GM12891 (cell line): Measurements from ENCODE around the gene BATF3.
A peak's percentile ranks its signal among the peaks of the same experiment; 100 is the strongest.
"Not testable (repeated sequence)": the region's sequence is repeated elsewhere in the genome, so short reads cannot be mapped to it uniquely, and the experiment has no call there.

Source experiments
- DNase-seq: peaks from one replicate; pipeline ENCODE4 v3.0.0; 2011; ENCODE audit warnings: low spot score; ENCODE audit not compliant: insufficient read length
- FAIRE-seq: peaks from 2 replicates; lab custom pipeline; 2011; peaks lifted over from hg19 to GRCh38; lab: Jason Lieb, UNC
- PAX5 ChIP-seq: IDR thresholded peaks from 2 replicates; pipeline ENCODE4 v1.6.1; 2011; ENCODE audit warnings: low read length, moderate library complexity, mild to moderate bottlenecking; ENCODE audit not compliant: insufficient read depth, severe bottlenecking
- POLR2A ChIP-seq: IDR thresholded peaks from 2 replicates; pipeline ENCODE4 v1.6.1; 2011; ENCODE audit warnings: low read depth, low read length, control low read depth
- POLR2AphosphoS5 ChIP-seq: IDR thresholded peaks from 2 replicates; pipeline ENCODE4 v1.6.1; 2011; ENCODE audit warnings: low read depth, low read length, control low read depth
- POU2F2 ChIP-seq: IDR thresholded peaks from 2 replicates; pipeline ENCODE4 v1.6.1; 2011; ENCODE audit warnings: low read depth, mild to moderate bottlenecking, control low read depth, low read length, moderate library complexity
- SPI1 ChIP-seq: IDR thresholded peaks from 2 replicates; pipeline ENCODE4 v1.6.1; 2011; ENCODE audit warnings: low read depth, low read length, control low read depth
- TAF1 ChIP-seq: IDR thresholded peaks from 2 replicates; pipeline ENCODE4 v1.6.1; 2011; ENCODE audit warnings: low read depth, low read length, control low read depth

BATF3 gene

DNA sequence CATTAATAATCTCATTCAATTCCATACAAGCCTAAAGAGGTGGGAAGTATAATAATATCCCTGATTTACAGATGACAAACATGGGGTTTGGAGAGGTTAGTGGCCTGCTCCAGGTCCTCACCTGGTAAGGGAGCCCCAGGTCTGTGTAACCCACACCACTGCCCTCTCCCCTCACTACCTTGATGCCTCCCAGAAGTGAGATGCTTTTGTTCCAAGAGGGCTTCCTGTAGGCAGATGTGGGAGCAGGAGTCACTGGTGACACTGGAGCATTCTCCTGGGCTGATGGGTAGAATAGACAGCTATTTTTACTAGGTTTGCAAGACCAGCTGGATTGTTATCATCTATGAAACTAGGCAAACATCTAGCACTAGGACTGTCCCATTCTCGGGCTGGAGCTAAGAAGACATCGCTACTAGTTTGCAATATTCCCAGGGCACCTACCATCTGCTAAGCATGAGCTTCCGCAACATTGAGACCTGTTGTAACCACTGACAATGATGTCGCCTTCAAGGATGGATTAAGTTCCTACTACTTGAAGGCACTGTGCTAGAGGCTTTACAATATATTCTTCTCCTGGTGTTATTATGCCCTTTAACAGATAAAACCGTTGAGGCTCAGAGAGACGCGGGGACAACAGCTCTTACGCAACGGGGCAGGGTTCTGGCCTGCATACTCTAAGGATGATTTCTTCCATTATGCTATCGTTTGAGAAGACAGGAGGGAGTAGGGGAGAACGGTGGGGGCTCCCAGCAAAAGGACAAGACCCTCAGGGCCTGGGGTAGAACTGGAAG lies 35.0 kb downstream of the BATF3 start:
- DNase-seq (no peak), FAIRE-seq (peak; percentile 16)
- TF ChIP-seq POU2F2 (no peak), SPI1 (no peak), POLR2A (no peak), TAF1 (no peak), POLR2AphosphoS5 (no peak), PAX5 (no peak)

DNA sequence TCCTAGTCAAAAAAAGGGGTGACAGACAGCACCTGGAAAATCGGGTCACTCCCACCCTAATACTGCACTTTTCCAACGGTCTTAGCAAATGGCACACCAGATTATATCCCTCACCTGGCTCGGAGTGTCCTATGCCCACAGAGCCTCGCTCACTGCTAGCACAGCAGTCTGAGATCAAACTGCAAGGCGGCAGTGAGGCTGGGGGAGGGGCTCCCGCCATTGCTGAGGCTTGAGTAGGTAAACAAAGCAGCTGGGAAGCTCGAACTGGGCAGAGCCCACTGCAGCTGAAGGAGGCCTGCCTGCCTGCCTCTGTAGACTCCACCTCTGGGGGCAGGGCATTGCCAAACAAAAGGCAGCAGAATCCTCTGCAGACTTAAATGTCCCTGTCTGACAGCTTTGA lies 41.4 kb downstream of the BATF3 start:
- DNase-seq, FAIRE-seq: not testable (repeated sequence)

DNA sequence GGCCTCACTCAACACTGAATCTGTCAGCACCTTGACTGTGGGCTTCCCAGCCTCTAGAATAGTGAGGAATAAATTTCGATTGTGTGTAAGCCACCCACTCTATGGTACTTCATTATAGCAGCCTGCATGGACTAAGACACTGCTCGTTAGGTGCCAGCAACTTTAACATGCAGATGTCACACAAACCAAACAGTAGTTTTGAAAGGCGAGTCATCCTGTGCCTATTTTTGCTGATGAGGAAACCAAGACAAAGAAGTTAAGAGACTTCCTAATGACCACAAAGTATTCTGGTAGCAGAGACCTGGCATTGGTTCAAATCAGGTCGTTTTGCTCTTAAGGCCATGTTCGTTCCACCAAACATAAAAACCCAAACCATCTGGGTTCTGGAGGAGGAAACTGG lies 42.9 kb downstream of the BATF3 start:
- no peak for DNase-seq
- no peak for FAIRE-seq
- no peak for TF ChIP-seq SPI1
- no peak for TF ChIP-seq TAF1
- TF ChIP-seq POLR2AphosphoS5: no peak
- no peak for TF ChIP-seq PAX5
- TF ChIP-seq POU2F2: no peak
- no peak for TF ChIP-seq POLR2A

DNA sequence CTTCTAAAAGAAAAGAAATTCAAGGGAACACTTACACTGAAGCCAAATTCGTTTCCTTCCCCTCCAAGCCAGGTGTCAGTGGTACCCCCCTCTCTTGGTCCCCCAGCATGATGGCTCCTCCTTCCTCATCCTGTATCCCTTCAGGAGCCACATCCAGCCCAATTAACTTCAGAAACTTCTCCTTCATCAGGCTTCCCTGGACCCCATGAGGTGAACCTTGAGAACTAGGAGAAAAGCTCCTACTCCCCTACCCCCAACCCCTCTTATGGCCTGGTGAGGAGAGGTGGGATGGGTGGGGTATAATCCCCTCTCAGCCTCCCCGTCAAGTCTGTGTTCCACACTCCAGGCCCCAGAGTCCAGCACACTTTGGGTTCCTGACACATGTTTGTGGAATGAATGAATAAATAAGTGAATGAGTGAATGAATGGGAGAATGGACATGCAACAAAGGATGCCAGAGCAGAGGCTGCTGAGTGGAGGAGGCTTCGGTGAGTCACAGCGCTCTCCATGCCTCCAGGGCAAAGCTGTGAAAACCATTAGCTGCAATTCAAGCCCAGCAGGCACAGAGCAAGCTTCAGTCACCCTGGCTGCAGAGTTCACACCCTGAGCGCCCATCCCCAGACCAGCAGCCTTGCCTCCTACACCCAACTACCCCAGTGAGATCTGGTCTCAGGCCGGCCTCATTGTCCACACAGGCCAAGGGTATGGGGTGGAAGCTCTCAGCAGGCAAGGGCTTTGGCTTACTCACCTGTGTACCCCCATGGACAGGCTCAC lies 43.8 kb downstream of the BATF3 start:
- no peak for DNase-seq
- TF ChIP-seq PAX5 (no peak), TAF1 (no peak), SPI1 (no peak), POLR2A (no peak), POU2F2 (no peak), POLR2AphosphoS5 (no peak)
- FAIRE-seq: no peak

DNA sequence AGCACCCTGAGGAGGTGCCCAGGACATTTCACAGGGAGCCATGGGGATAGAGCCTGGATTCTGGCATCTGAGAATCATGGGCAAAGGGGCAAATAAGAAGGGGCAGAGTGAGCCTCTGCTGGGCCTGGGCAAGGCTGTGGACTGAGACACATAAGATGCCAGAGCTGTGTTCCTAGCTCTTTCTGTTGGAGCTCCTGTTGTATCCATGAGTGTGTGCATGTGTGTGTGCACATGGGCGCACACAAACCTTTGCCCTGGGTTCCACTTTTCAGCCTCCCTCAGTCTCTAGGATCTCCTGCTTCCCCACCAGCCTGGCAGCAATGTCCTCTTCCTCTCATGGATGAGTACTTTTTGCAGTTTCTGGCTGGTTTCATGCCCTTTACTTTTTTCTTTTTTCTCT lies 47.0 kb downstream of the BATF3 start:
- TF ChIP-seq TAF1 (no peak), POU2F2 (no peak), SPI1 (no peak), POLR2A (no peak), PAX5 (no peak), POLR2AphosphoS5 (no peak)
- no peak for DNase-seq
- FAIRE-seq: no peak

DNA sequence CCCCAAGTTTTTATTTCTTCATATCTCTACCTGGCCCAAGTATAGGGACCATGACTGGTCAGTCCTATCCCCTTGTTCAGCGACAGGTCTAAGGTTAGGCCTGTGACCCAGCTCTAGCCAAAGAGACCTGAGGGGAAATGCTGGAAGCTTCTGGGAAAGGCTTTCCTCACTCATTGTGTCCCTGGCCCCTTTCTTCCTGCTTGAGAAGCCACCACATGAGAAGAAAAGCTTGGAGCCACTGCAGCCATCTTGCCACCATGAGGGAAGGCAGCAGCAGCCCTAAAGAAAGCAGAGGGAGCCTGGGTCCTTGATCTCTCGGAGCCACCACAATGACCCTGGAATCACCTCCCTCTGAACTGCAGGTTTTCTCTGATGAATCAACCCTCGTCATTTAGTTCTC lies 47.7 kb downstream of the BATF3 start:
- TF ChIP-seq TAF1 (no peak), SPI1 (no peak), POLR2AphosphoS5 (no peak), POLR2A (no peak), POU2F2 (no peak), PAX5 (no peak)
- FAIRE-seq (no peak), DNase-seq (no peak)

DNA sequence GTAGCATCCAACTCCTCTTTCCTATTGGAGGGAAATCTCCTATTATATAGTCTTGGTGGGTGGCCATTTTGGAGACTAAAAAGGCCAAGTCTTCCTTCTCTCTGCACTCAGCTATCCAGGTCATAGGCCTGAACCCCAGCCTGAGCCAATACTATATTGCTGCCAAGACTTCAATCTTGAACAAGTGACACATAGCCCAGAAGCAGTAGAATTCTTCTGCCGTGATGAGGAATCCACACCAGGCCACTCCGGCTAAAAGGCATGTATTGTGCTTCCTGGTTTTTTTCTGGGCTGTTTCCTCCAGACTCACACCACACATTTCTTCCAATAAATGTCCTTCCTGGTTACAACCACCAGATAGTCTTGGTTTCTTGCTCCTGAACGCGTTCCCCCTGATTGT lies 48.1 kb downstream of the BATF3 start:
- DNase-seq (no peak), FAIRE-seq (no peak)
- no peak for TF ChIP-seq POU2F2

DNA sequence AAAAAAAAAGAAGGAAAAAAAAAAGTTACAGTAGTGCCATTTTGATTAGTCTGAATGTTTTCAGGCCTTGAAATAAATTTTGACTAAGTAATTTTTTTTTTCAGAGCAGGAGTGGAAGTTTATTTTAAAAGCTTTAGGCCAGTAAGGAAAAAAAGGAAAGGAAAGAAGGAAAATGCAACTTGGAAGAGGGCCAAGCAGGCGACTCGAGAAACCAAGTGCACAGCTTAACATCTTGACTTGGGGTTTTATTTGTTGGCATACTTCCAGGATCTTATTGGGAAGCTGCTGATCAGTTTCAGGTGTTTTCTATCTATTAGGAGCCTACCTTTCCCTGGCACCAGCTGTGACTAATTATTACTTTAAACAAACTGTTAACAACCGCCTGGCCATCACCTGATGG lies 49.4 kb downstream of the BATF3 start:
- no peak for TF ChIP-seq POLR2A
- TF ChIP-seq POU2F2: no peak
- TF ChIP-seq PAX5: no peak
- TF ChIP-seq TAF1: no peak
- TF ChIP-seq POLR2AphosphoS5: no peak
- no peak for TF ChIP-seq SPI1
- FAIRE-seq: no peak
- DNase-seq: no peak

DNA sequence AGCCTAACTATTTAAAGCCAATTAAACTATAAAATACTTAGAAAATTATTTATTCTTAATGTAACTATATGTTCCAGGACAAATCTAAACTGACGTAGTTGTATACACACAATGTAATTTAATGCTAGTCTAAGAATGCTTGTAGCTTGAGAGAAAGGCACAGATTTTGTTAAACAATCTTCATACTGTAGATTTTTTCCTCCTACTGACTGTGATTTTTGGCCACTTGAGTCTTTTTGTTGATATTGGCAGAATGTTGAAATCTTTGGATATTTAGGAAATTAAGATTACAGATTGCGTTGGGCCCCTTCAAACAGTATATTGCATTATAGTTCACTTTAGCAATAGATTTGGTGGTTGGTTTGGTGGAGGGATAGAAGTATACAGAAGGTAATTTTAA lies 50.6 kb downstream of the BATF3 start:
- no peak for TF ChIP-seq POU2F2
- no peak for TF ChIP-seq PAX5
- no peak for TF ChIP-seq TAF1
- no peak for TF ChIP-seq SPI1
- TF ChIP-seq POLR2AphosphoS5: no peak
- no peak for TF ChIP-seq POLR2A
- FAIRE-seq (no peak), DNase-seq (no peak)

DNA sequence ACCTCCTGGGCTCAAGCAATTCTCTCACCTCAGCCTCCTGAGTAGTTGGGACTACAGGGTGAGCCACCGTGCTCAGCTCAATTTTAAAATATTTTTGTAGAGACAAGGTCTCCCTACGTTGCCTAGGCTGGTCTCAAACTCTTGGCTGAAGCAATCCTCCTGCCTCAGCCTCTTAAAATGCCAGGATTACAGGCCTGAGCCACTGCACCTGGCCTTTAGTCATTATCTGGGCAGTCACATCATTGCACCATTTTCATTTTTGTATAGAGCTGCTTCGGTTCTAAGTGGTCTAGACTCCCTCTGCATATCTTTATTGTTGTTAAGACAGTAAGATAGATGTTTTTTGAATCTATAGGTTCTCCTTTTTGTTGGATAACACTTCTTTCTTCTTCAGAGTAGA lies 51.2 kb downstream of the BATF3 start:
- TF ChIP-seq POU2F2 (no peak), TAF1 (no peak), SPI1 (no peak), POLR2A (no peak), PAX5 (no peak), POLR2AphosphoS5 (no peak)
- FAIRE-seq (no peak), DNase-seq (no peak)
